ENCODE data around the gene FGD4.
"Not testable (repeated sequence)": the region's sequence is repeated elsewhere in the genome, so short reads cannot be mapped to it uniquely, and the experiment has no call there.

Gene FGD4

GRCh38 chr12:32532422-32532821, 133.1 kb downstream of the FGD4 start:
- no peak for DNase-seq

GRCh38 chr12:32532951-32533350, 133.6 kb downstream of the FGD4 start:
- DNase-seq: no peak

- not testable (repeated sequence) for DNase-seq
Measured at GRCh38 chr12:32533506-32533905, 134.1 kb downstream of the FGD4 start.

- peak; percentile 22 for DNase-seq
Measured at GRCh38 chr12:32533971-32534590, 134.7 kb downstream of the FGD4 start.

GRCh38 chr12:32534698-32535097, 135.3 kb downstream of the FGD4 start:
- no peak for DNase-seq

- DNase-seq: peak; percentile 7
Measured at GRCh38 chr12:32535288-32535999, 136.1 kb downstream of the FGD4 start.

- no peak for DNase-seq
Measured at GRCh38 chr12:32536000-32536345, 136.6 kb downstream of the FGD4 start.

- DNase-seq: no peak
Measured at GRCh38 chr12:32541754-32542374, 142.5 kb downstream of the FGD4 start.

GRCh38 chr12:32542428-32543229, 143.3 kb downstream of the FGD4 start:
- no peak for DNase-seq

GRCh38 chr12:32544893-32545292, 145.5 kb downstream of the FGD4 start:
- DNase-seq: no peak

- DNase-seq: no peak
Measured at GRCh38 chr12:32545413-32545980, 146.1 kb downstream of the FGD4 start.

- DNase-seq: no peak
Measured at GRCh38 chr12:32546272-32546671, 146.9 kb downstream of the FGD4 start.

- no peak for DNase-seq
Measured at GRCh38 chr12:32548691-32549281, 149.4 kb downstream of the FGD4 start.

- DNase-seq: no peak
Measured at GRCh38 chr12:32549675-32550079, 150.3 kb downstream of the FGD4 start.

- no peak for DNase-seq
Measured at GRCh38 chr12:32551058-32551457, 151.7 kb downstream of the FGD4 start.

GRCh38 chr12:32558903-32559302, 159.5 kb downstream of the FGD4 start:
- no peak for DNase-seq

- DNase-seq: no peak
Measured at GRCh38 chr12:32559434-32559833, 160.1 kb downstream of the FGD4 start.

GRCh38 chr12:32560520-32560919, 161.2 kb downstream of the FGD4 start:
- DNase-seq: no peak

GRCh38 chr12:32561931-32562341, 162.6 kb downstream of the FGD4 start:
- DNase-seq: no peak

GRCh38 chr12:32562413-32562812, 163.1 kb downstream of the FGD4 start:
- not testable (repeated sequence) for DNase-seq

GRCh38 chr12:32566663-32567295, 167.4 kb downstream of the FGD4 start:
- no peak for DNase-seq

- no peak for DNase-seq
Measured at GRCh38 chr12:32567296-32567674, 167.9 kb downstream of the FGD4 start.

Data from CD4-positive, alpha-beta T cell treated with Interferon gamma for 1 hour (primary cell).